Adrenal gland (tissue), 5 donors: ENCODE results near the gene RBL1.

Source experiments
- POLR2A ChIP-seq, 2 donors: fragments of 450-650 bp; IDR thresholded peaks; one replicate each; pipeline ENCODE4 v1.6.1; 2017; ENCODE audit warnings: antibody characterized with exemption in 2 of 2, mild to moderate bottlenecking in 2 of 2, moderate library complexity in 1 of 2
- TF ChIP-seq, protein P1 (sequence below), 6 experiments: fragments of 450-650 bp in 4 of 6; fragments of 200-600 bp in 2 of 6; sonication (generic) in 1 of 6; IDR thresholded peaks; 1 replicate in 5 of 6; 2 replicates in 1 of 6; pipeline versions ENCODE4 v1.5.1 to v1.8.0; 2016 to 2021; ENCODE audit warnings: antibody characterized with exemption in 6 of 6, mild to moderate bottlenecking in 2 of 6, moderate library complexity in 1 of 6
- donor health status: DM: no; HTN: no; CAD: no.

DNA sequence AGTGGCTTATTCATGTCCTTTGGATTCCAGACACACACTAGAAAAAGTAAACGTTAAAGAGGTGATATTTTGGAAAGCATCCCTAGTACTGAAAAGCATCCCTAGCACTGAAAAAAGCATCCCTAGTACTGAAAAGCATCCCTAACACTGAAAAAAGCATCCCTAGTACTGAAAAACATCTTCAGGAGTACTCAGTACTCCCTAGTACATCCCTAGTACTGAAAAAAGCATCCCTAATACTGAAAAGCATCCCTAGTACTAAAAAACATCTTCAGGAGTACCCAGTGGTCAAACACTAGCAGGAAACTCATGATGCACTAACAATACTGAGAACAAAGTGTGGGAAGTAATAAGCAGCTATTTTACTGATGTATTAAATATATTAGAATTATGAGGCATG, 98.7 kb downstream of the RBL1 start:
- TF ChIP-seq, protein P1, sequence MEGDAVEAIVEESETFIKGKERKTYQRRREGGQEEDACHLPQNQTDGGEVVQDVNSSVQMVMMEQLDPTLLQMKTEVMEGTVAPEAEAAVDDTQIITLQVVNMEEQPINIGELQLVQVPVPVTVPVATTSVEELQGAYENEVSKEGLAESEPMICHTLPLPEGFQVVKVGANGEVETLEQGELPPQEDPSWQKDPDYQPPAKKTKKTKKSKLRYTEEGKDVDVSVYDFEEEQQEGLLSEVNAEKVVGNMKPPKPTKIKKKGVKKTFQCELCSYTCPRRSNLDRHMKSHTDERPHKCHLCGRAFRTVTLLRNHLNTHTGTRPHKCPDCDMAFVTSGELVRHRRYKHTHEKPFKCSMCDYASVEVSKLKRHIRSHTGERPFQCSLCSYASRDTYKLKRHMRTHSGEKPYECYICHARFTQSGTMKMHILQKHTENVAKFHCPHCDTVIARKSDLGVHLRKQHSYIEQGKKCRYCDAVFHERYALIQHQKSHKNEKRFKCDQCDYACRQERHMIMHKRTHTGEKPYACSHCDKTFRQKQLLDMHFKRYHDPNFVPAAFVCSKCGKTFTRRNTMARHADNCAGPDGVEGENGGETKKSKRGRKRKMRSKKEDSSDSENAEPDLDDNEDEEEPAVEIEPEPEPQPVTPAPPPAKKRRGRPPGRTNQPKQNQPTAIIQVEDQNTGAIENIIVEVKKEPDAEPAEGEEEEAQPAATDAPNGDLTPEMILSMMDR (IDR thresholded peaks at IDR 0.05) = no peak
- TF ChIP-seq POLR2A (IDR thresholded peaks at IDR 0.05) = no peak
